ENCODE data around the gene ZNF670.
A peak's percentile ranks its signal among the peaks of the same experiment; 100 is the strongest.

Gene ZNF670

GRCh38 chr1:247103859-247104591 is 25.4 kb upstream of the ZNF670 start, which contains the start of gene ZNF669:
Gene ZNF669 (minus strand): TSS chr1:247104356. CDS start chr1:247104199, 157 bp downstream.
- DNase-seq (ENCODE audit: low spot score) = peak; percentile 99

- no peak for DNase-seq (ENCODE audit: low spot score)
These were observed 23.8 kb upstream of the ZNF670 start for GRCh38 chr1:247102381-247102780.

GRCh38 chr1:247100676-247101279 is 22.2 kb upstream of the ZNF670 start:
- DNase-seq (ENCODE audit: low spot score) = no peak

- no peak for DNase-seq (ENCODE audit: low spot score)
These were observed 18.3 kb upstream of the ZNF670 start for GRCh38 chr1:247096958-247097357.

- no peak for DNase-seq (ENCODE audit: low spot score)
These were observed 17.9 kb upstream of the ZNF670 start for GRCh38 chr1:247096544-247096943.

- DNase-seq (ENCODE audit: low spot score) = no peak
These were observed 17.5 kb upstream of the ZNF670 start for GRCh38 chr1:247096112-247096511.

- no peak for DNase-seq (ENCODE audit: low spot score)
These were observed 11.8 kb upstream of the ZNF670 start for GRCh38 chr1:247090455-247090854.

- DNase-seq (ENCODE audit: low spot score) = peak; percentile 67
These were observed 11.2 kb upstream of the ZNF670 start for GRCh38 chr1:247089616-247090375.

- no peak for DNase-seq (ENCODE audit: low spot score)
These were observed 10.4 kb upstream of the ZNF670 start for GRCh38 chr1:247088967-247089366.

- no peak for DNase-seq (ENCODE audit: low spot score)
These were observed 8.6 kb upstream of the ZNF670 start for GRCh38 chr1:247087256-247087655.

- DNase-seq (ENCODE audit: low spot score) = no peak
These were observed 6.7 kb upstream of the ZNF670 start for GRCh38 chr1:247085310-247085709.

GRCh38 chr1:247084771-247085170 is 6.2 kb upstream of the ZNF670 start:
- no peak for DNase-seq (ENCODE audit: low spot score)

GRCh38 chr1:247079141-247079874 is 697 bp upstream of the ZNF670 start:
- no peak for DNase-seq (ENCODE audit: low spot score)

- DNase-seq (ENCODE audit: low spot score) = no peak
These were observed 744 bp downstream of the ZNF670 start for GRCh38 chr1:247077876-247078257.

- no peak for DNase-seq (ENCODE audit: low spot score)
These were observed 1.4 kb downstream of the ZNF670 start for GRCh38 chr1:247077213-247077612.

GRCh38 chr1:247070645-247071044 is 8.0 kb downstream of the ZNF670 start:
- DNase-seq (ENCODE audit: low spot score) = no peak

GRCh38 chr1:247064304-247064703 is 14.3 kb downstream of the ZNF670 start:
- no peak for DNase-seq (ENCODE audit: low spot score)

GRCh38 chr1:247060771-247061170 is 17.8 kb downstream of the ZNF670 start:
- no peak for DNase-seq (ENCODE audit: low spot score)

- DNase-seq (ENCODE audit: low spot score) = no peak
These were observed 22.5 kb downstream of the ZNF670 start for GRCh38 chr1:247056071-247056470.

GRCh38 chr1:247054992-247055415 is 23.6 kb downstream of the ZNF670 start:
- no peak for DNase-seq (ENCODE audit: low spot score)

- no peak for DNase-seq (ENCODE audit: low spot score)
These were observed 30.9 kb downstream of the ZNF670 start for GRCh38 chr1:247047702-247048101.

- no peak for DNase-seq (ENCODE audit: low spot score)
These were observed 31.4 kb downstream of the ZNF670 start for GRCh38 chr1:247047260-247047659.
